ENCODE measurements around the gene CILP2.

- TF ChIP-seq CTCF (IDR thresholded peaks at IDR 0.05; ENCODE audit: low read depth, low read length, missing input control) (no peak), RAD21 (IDR thresholded peaks at IDR 0.05) (no peak), MAX (IDR thresholded peaks at IDR 0.05) (no peak), EGR1 (IDR thresholded peaks at IDR 0.05; ENCODE audit: low read depth in 2 of 2) (no peak), GABPA (IDR thresholded peaks at IDR 0.05 in 1 of 2, conservative IDR thresholded peaks at IDR 0.05 in 1 of 2) (no peak), FOXA1 (IDR thresholded peaks at IDR 0.05) (no peak), TAF1 (conservative IDR thresholded peaks at IDR 0.05) (no peak)
These were observed 46.6 kb upstream of the CILP2 start for GRCh38 chr19:19491321-19492025.

All from liver (tissue), 3 donors.